HEK293 (cell line): ENCODE data around the gene KCTD2.
A peak's percentile ranks its signal among the peaks of the same experiment; 100 is the strongest.
"Not testable (repeated sequence)": the region's sequence is repeated elsewhere in the genome, so short reads cannot be mapped to it uniquely, and the experiment has no call there.

Source experiments
- CTCF ChIA-PET: fragments of 350-600 bp; formaldehyde crosslinking; extraction: SDS; loops from one replicate; lab custom pipeline; 2021; ENCODE audit warnings: antibody characterized with exemption; lab: Yijun Ruan, JAX
- POLR2A ChIA-PET: fragments of 300-600 bp; formaldehyde crosslinking; extraction: SDS; loops from one replicate; lab custom pipeline; 2020; ENCODE audit warnings: antibody characterized with exemption, inconsistent platforms; lab: Yijun Ruan, JAX
- H3K27ac ChIP-seq: fragments of 200-500 bp; sonication (Bioruptor generic); 2 replicates; pipeline ENCODE4 v1.5.1; 2014; ENCODE audit warnings: low read depth, low read length, control low read depth, inconsistent platforms; ENCODE audit errors: extremely low read depth
- H3K36me3 ChIP-seq, 2 experiments: fragments of 200-500 bp in 1 of 2; sonication (Bioruptor generic) in 1 of 2; 1 replicate in 1 of 2; 2 replicates in 1 of 2; pipeline ENCODE4 v1.5.1; 2014 to 2017; ENCODE audit warnings: inconsistent platforms in 2 of 2, low read length in 2 of 2; ENCODE audit not compliant: control insufficient read depth in 2 of 2, insufficient read depth in 1 of 2
- H3K4me1 ChIP-seq: fragments of 200-500 bp; sonication (Bioruptor generic); 2 replicates; pipeline ENCODE4 v1.5.1; 2014; ENCODE audit warnings: mild to moderate bottlenecking, low read length, inconsistent platforms; ENCODE audit not compliant: control insufficient read depth, insufficient read depth
- H3K4me3 ChIP-seq: 2 replicates; pipeline ENCODE4 v1.5.1; 2011; ENCODE audit warnings: low read depth, mild to moderate bottlenecking, control low read depth, low read length, moderate library complexity
- H3K9me3 ChIP-seq: fragments of 200-500 bp; sonication (Bioruptor generic); 2 replicates; pipeline ENCODE4 v1.5.1; 2014; ENCODE audit warnings: low read depth, low read length, inconsistent platforms; ENCODE audit not compliant: control insufficient read depth, insufficient read depth
- GLIS2 ChIP-seq: fragments of 450-650 bp; formaldehyde crosslinking; IDR thresholded peaks from 2 replicates; pipeline ENCODE4 v1.5.1; 2016; ENCODE audit warnings: missing biosample characterization, missing genetic modification characterization
- SCRT2 ChIP-seq: fragments of 450-650 bp; formaldehyde crosslinking; IDR thresholded peaks from 2 replicates; pipeline ENCODE4 v1.5.1; 2016; ENCODE audit warnings: missing biosample characterization, missing genetic modification characterization
- SETDB1 ChIP-seq: IDR thresholded peaks from one replicate; pipeline ENCODE4 v1.6.1; 2017; ENCODE audit warnings: mild to moderate bottlenecking, low read length, moderate library complexity, mixed read lengths; ENCODE audit not compliant: insufficient read length
- TRIM28 ChIP-seq: IDR thresholded peaks from 2 replicates; pipeline ENCODE4 v1.6.1; 2011; ENCODE audit warnings: low read length, control low read depth, borderline replicate concordance
- YY1 ChIP-seq: fragments of 450-650 bp; formaldehyde crosslinking; IDR thresholded peaks from 2 replicates; pipeline ENCODE4 v1.5.1; 2018; ENCODE audit warnings: missing biosample characterization, missing genetic modification characterization
- ZIC2 ChIP-seq: fragments of 450-650 bp; formaldehyde crosslinking; IDR thresholded peaks from 2 replicates; pipeline ENCODE4 v1.5.1; 2016; ENCODE audit warnings: missing biosample characterization, missing genetic modification characterization
- ZNF10 ChIP-seq: fragments of 450-650 bp; formaldehyde crosslinking; IDR thresholded peaks from 2 replicates; pipeline ENCODE4 v1.5.1; 2017; ENCODE audit warnings: missing biosample characterization, missing genetic modification characterization
- ZNF114 ChIP-seq: fragments of 450-650 bp; formaldehyde crosslinking; IDR thresholded peaks from 2 replicates; pipeline ENCODE4 v1.5.0; 2017; ENCODE audit warnings: missing biosample characterization, missing genetic modification characterization
- ZNF121 ChIP-seq: fragments of 450-650 bp; formaldehyde crosslinking; IDR thresholded peaks from 2 replicates; pipeline ENCODE4 v1.5.1; 2016; ENCODE audit warnings: missing biosample characterization, missing genetic modification characterization
- ZNF184 ChIP-seq: fragments of 450-650 bp; IDR thresholded peaks from 2 replicates; pipeline ENCODE4 v1.5.1; 2018; ENCODE audit warnings: missing biosample characterization, mild to moderate bottlenecking, missing genetic modification characterization
- ZNF221 ChIP-seq: fragments of 450-650 bp; formaldehyde crosslinking; IDR thresholded peaks from 2 replicates; pipeline ENCODE4 v1.5.1; 2017; ENCODE audit warnings: missing biosample characterization, missing genetic modification characterization, borderline replicate concordance
- ZNF223 ChIP-seq: fragments of 450-650 bp; formaldehyde crosslinking; IDR thresholded peaks from 2 replicates; pipeline ENCODE4 v1.5.1; 2016; ENCODE audit warnings: missing biosample characterization, missing genetic modification characterization
- ZNF274 ChIP-seq, 2 experiments: fragments of 200-500 bp in 1 of 2; fragments of 450-650 bp in 1 of 2; sonication (Bioruptor generic) in 1 of 2; formaldehyde crosslinking in 1 of 2; IDR thresholded peaks; 2 replicates each; pipeline versions ENCODE4 v1.5.1 to v1.6.1; 2014 to 2016; ENCODE audit warnings: borderline replicate concordance in 1 of 2, inconsistent platforms in 1 of 2, low read length in 1 of 2, missing biosample characterization in 1 of 2, missing genetic modification characterization in 1 of 2
- ZNF571 ChIP-seq: fragments of 450-650 bp; formaldehyde crosslinking; IDR thresholded peaks from 2 replicates; pipeline ENCODE4 v1.5.0; 2017; ENCODE audit warnings: missing biosample characterization, missing genetic modification characterization
- ZNF596 ChIP-seq: fragments of 450-650 bp; IDR thresholded peaks from 2 replicates; pipeline ENCODE4 v1.5.0; 2018; ENCODE audit warnings: missing biosample characterization, mild to moderate bottlenecking, missing genetic modification characterization, moderate library complexity
- ZNF654 ChIP-seq: fragments of 450-650 bp; formaldehyde crosslinking; IDR thresholded peaks from 2 replicates; pipeline ENCODE4 v1.5.1; 2016; ENCODE audit warnings: low read depth, missing biosample characterization, missing genetic modification characterization
- TF ChIP-seq, protein P1 (sequence below): fragments of 450-650 bp; formaldehyde crosslinking; IDR thresholded peaks from 2 replicates; pipeline ENCODE4 v1.5.1; 2016; ENCODE audit warnings: missing biosample characterization, missing genetic modification characterization
- TF ChIP-seq, protein P2 (sequence below): fragments of 450-650 bp; formaldehyde crosslinking; IDR thresholded peaks from 2 replicates; pipeline ENCODE4 v1.5.1; 2016; ENCODE audit warnings: missing biosample characterization, missing genetic modification characterization
- TF ChIP-seq, protein P3 (sequence below): fragments of 450-650 bp; IDR thresholded peaks from 2 replicates; pipeline ENCODE4 v1.5.1; 2018; ENCODE audit warnings: missing biosample characterization, mild to moderate bottlenecking, missing genetic modification characterization

The KCTD2 gene

GRCh38 chr17:75004371-75004770, 42.7 kb upstream of the KCTD2 start (continued):
- TF ChIP-seq ZNF274 (IDR thresholded peaks at IDR 0.05; ENCODE audit: low read length) (no peak), ZNF274 (tag by site-specific recombination; IDR thresholded peaks at IDR 0.05; ENCODE audit: borderline replicate concordance) (no peak), ZNF184 (tag by site-specific recombination) (no peak)

DNA sequence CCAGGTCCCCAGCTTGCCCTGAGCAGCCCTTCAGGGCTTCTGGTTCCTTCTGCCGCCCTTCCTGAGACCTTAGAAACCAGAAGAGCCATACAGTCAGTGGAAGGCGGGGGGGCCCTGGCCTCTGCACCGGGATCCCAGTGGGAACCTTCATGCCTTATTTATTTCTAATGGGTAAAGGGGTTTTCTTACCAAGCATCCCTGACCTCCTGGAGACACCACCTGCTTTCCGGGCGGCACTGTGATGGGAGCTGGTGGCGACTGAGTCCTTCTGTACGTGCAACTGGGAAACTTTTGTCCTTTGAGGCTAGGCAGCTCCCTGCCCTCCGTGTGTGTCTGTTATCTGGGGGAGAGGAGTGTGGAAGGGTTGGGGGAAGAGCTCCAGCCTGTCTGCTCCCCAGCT, 41.7 kb upstream of the KCTD2 start:
- no peaks in the 10 kb centered on the region for H3K9me3 ChIP-seq
- POLR2A ChIA-PET, result interaction anchor here (0.5 to 1.9 kb wide), 3 partner anchors 17 to 212 kb away, joined by 3 to 7 read pairs (median 3); partner anchors contain the start of gene CDR2L
- peaks cover 7% of the 10 kb centered on the region; the same call in 1 of the 2 replicates for H3K4me1 ChIP-seq
- CTCF ChIA-PET, result interaction anchor here (0.7 to 4.0 kb wide), 3 partner anchors 17 to 162 kb away, joined by 3 to 37 read pairs (median 3); no protein-coding TSS in a partner anchor
- TF ChIP-seq ZNF221 (no peak), SETDB1 (no peak), SCRT2 (tag by site-specific recombination) (no peak), ZNF10 (tag by site-specific recombination) (no peak), ZNF223 (tag by site-specific recombination) (no peak), ZNF596 (tag by site-specific recombination) (no peak), TRIM28 (no peak), GLIS2 (tag by site-specific recombination) (no peak)
- no peak overlapping the region for H3K27ac ChIP-seq
- H3K4me3 ChIP-seq, result no peak overlapping the region
- peaks cover 3 to 41% of the 10 kb centered on the region in 2 experiments; a peak in 2 of 3 replicates for H3K36me3 ChIP-seq

GRCh38 chr17:75006084-75006483, 40.9 kb upstream of the KCTD2 start:
- POLR2A ChIA-PET, result interaction anchor here (0.8 to 1.9 kb wide), 3 partner anchors 18 to 44 kb away, joined by 3 to 7 read pairs (median 4); partner anchors contain the start of gene CDR2L
- H3K27ac ChIP-seq, result not testable (repeated sequence)
- CTCF ChIA-PET, result interaction anchor here (0.7 to 4.0 kb wide), 4 partner anchors 12 to 163 kb away, joined by 3 to 37 read pairs (median 4); no protein-coding TSS in a partner anchor

DNA sequence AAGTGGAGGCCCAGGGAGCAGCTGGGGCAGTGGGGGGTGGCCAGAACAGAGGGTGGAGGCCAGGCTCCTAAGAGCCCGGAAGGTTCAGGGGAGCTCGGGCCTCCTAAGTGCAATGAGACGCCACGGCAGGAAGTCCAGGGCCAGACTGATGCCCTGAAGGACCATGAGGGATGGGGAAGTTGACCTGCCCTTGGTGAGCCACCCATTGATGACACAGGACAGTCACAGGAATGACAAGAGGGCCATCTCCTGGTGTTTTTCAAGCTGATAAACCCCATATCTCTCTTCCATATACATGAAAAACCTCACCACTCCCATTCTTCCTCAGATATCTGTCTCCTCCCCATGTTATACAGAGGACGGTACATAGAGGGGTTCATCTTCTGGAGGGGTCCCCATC, 40.4 kb upstream of the KCTD2 start:
- H3K4me1 ChIP-seq, result peaks cover 15% of the 10 kb centered on the region
- peaks cover 0 to 33% of the 10 kb centered on the region in 2 experiments; a peak in 1 of 3 replicates for H3K36me3 ChIP-seq
- no peak overlapping the region for H3K4me3 ChIP-seq
- no peak overlapping the region for H3K27ac ChIP-seq
- ChIA-PET POLR2A (interaction anchor here (0.8 to 1.9 kb wide), 3 partner anchors 18 to 45 kb away, joined by 3 to 7 read pairs (median 4); partner anchors contain the start of gene CDR2L), CTCF (interaction anchor here (1.2 to 4.0 kb wide), 4 partner anchors 13 to 49 kb away, joined by 5 to 37 read pairs (median 5); no protein-coding TSS in a partner anchor)
- no peaks in the 10 kb centered on the region for H3K9me3 ChIP-seq
- TF ChIP-seq ZNF654 (tag by site-specific recombination) (peak; percentile 47), YY1 (tag by site-specific recombination) (no peak)

More at GRCh38 chr17:75006084-75006483, 40.9 kb upstream of the KCTD2 start:
- not testable (repeated sequence) for H3K4me3 ChIP-seq, H3K9me3 ChIP-seq, H3K4me1 ChIP-seq
- peaks cover 0 to 39% of the 10 kb centered on the region in 2 experiments; a peak in 2 of 3 replicates for H3K36me3 ChIP-seq
- TF ChIP-seq ZNF121 (tag by site-specific recombination), result peak; percentile 93

DNA sequence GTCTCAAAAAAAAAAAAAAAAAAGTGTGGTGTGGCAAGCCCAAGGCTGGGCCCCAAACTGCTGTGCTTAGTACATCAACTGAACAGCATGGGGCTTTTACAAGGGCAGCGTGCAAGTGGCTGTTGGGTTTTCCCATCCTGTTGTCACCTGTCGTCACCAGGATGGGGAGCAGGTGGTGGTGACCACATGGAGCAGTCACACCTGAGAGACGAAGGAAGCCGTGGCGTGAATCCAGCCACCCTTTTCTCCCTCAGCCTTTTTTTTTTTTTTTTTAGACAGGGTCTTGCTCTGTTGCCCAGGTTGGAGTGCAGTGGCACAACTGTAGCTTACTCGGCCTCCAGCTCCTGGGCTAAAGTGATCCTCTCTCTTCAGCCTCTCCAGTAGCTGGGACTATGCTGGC, 38.7 kb upstream of the KCTD2 start:
- Histone ChIP-seq H3K4me3 (no peak overlapping the region), H3K4me1 (peaks cover 21% of the 10 kb centered on the region), H3K9me3 (no peaks in the 10 kb centered on the region), H3K27ac (no peak overlapping the region), H3K36me3 (peaks cover 0 to 16% of the 10 kb centered on the region in 2 experiments; a peak in 1 of 3 replicates)
- POLR2A ChIA-PET, result interaction anchor here (0.6 to 1.6 kb wide), 4 partner anchors 18 to 24 kb away, joined by 3 to 9 read pairs (median 4); partner anchors contain the start of gene CDR2L
- CTCF ChIA-PET, result interaction anchor here (1.6 to 4.0 kb wide), 2 partner anchors 15 to 47 kb away, joined by 8 to 37 read pairs; no protein-coding TSS in a partner anchor
- TF ChIP-seq, protein P1, sequence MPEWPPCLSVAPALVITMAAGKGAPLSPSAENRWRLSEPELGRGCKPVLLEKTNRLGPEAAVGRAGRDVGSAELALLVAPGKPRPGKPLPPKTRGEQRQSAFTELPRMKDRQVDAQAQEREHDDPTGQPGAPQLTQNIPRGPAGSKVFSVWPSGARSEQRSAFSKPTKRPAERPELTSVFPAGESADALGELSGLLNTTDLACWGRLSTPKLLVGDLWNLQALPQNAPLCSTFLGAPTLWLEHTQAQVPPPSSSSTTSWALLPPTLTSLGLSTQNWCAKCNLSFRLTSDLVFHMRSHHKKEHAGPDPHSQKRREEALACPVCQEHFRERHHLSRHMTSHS (tag by site-specific recombination), result no peak
- TF ChIP-seq ZIC2 (tag by site-specific recombination), result peak; percentile 91
- TF ChIP-seq ZNF114 (tag by site-specific recombination), result no peak
- peak; percentile 64 for TF ChIP-seq SCRT2 (tag by site-specific recombination)
- TF ChIP-seq ZNF571 (tag by site-specific recombination), result no peak
- TF ChIP-seq, protein P2, sequence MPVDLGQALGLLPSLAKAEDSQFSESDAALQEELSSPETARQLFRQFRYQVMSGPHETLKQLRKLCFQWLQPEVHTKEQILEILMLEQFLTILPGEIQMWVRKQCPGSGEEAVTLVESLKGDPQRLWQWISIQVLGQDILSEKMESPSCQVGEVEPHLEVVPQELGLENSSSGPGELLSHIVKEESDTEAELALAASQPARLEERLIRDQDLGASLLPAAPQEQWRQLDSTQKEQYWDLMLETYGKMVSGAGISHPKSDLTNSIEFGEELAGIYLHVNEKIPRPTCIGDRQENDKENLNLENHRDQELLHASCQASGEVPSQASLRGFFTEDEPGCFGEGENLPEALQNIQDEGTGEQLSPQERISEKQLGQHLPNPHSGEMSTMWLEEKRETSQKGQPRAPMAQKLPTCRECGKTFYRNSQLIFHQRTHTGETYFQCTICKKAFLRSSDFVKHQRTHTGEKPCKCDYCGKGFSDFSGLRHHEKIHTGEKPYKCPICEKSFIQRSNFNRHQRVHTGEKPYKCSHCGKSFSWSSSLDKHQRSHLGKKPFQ (tag by site-specific recombination), result peak; percentile 62; the same call in 1 of the 2 replicates
- TF ChIP-seq, protein P3, sequence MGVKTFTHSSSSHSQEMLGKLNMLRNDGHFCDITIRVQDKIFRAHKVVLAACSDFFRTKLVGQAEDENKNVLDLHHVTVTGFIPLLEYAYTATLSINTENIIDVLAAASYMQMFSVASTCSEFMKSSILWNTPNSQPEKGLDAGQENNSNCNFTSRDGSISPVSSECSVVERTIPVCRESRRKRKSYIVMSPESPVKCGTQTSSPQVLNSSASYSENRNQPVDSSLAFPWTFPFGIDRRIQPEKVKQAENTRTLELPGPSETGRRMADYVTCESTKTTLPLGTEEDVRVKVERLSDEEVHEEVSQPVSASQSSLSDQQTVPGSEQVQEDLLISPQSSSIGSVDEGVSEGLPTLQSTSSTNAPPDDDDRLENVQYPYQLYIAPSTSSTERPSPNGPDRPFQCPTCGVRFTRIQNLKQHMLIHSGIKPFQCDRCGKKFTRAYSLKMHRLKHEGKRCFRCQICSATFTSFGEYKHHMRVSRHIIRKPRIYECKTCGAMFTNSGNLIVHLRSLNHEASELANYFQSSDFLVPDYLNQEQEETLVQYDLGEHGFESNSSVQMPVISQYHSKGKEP (tag by site-specific recombination), result no peak
